ENCODE results near the gene RPS15. TPM values are rescaled to one million over a fixed set of nuclear protein-coding genes. Genes with fewer than 3 reads are reported as not detected.

The RPS15 gene
- total RNA-seq, 5 donors from 2014 or later (not counting 1 experiment from before 2014, with no cell fraction given) = 1,731 to 2,353 (median 2,282) TPM

DNA sequence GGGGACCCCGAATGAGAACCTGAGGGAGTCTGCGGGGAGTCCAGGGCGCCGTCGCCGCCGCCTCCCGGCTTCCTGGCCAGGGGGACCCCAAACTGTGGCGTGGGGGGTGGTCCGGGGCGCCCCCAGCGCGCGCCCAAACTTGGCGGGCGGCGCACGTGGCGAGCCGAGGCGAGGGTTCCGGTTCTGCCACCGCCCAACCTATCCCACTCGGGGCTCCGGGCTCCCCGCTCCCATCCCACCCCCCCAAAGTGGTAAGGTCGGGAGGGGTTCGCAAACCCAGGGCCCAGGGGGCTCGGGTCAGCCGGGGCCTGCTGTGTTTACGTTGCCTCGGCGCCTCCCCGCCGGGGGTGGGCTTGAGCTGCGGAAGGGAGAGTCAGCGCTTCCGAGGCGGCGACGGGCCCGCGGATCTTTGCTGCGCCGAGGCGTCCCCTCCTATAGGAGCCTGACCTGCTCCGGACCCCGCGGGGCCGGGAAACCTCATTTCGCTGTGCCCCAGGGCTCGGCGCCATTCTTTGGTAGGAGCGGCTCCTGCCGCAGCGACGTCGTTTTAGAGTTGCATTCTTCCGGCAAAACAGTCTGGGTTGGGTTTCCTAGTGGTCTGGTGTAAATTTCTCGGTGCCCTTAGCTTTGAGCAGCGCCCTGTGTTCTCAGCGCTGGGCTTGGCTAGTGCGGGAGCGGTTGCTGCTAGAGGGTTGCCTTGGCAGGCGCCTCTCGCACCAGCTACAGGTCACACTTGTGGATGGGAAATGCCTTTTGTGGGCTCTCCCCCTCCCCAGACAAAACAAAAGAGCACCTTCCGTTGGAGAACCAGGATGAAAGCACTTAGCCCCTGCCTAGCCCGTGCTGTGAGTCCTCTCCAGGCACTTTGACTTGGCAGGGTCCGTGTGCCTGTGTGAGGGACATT is 29.6 kb upstream of the RPS15 start:
- CTCF ChIA-PET = interaction anchor here in 1 of 2 donors (0.7 kb wide), 1 partner anchor 681 kb away, joined by 4 read pairs; no protein-coding TSS in a partner anchor
- DNase-seq = peak; percentile 28 to 74 (median 53)
- Histone ChIP-seq H3K4me3 (ENCODE audit: control insufficient read depth in 1 of 2, extremely low read depth in 1 of 2, low read length in 1 of 2) (peak overlapping the region; percentile 83 to 97), H3K36me3 (ENCODE audit: control insufficient read depth in 2 of 2, extremely low read depth in 1 of 2, insufficient read depth in 1 of 2, low read length in 1 of 2) (peaks cover 10 to 19% of the 10 kb centered on the region in 2 donors), H3K27ac (ENCODE audit: low read length) (peak overlapping the region; percentile 92), H3K9me3 (no peaks in the 10 kb centered on the region), H3K4me1 (ENCODE audit: control insufficient read depth in 1 of 2, extremely low read depth in 1 of 2, insufficient read depth in 2 of 2, low read length in 2 of 2) (peaks cover 19 to 60% of the 10 kb centered on the region in 2 experiments), H3K27me3 (replicated peaks in 1 of 2; ENCODE audit: control insufficient read depth in 2 of 2, extremely low read depth in 1 of 2, insufficient read depth in 2 of 2, low read length in 1 of 2) (peaks cover 0 to 4% of the 10 kb centered on the region in 2 experiments)
- Mint-ChIP-seq H3K4me3 (peak overlapping the region; percentile 91 to 95 (median 94)), H3K36me3 (peaks cover 8% of the 10 kb centered on the region), H3K9me3 (no peaks in the 10 kb centered on the region), H3K27ac (peak overlapping the region; percentile 93 to 96), H3K27me3 (no peaks in the 10 kb centered on the region), H3K4me1 (peaks cover 49 to 54% (median 54%) of the 10 kb centered on the region in 3 donors)
- ATAC-seq (replicated peaks in 1 of 4) = peak; percentile 10 to 22 (median 15)
- WGBS (ENCODE audit: insufficient coverage) = under 1% methylated on average over 44 of the region's 69 CpGs
- POLR2A ChIA-PET = no interaction called here

DNA sequence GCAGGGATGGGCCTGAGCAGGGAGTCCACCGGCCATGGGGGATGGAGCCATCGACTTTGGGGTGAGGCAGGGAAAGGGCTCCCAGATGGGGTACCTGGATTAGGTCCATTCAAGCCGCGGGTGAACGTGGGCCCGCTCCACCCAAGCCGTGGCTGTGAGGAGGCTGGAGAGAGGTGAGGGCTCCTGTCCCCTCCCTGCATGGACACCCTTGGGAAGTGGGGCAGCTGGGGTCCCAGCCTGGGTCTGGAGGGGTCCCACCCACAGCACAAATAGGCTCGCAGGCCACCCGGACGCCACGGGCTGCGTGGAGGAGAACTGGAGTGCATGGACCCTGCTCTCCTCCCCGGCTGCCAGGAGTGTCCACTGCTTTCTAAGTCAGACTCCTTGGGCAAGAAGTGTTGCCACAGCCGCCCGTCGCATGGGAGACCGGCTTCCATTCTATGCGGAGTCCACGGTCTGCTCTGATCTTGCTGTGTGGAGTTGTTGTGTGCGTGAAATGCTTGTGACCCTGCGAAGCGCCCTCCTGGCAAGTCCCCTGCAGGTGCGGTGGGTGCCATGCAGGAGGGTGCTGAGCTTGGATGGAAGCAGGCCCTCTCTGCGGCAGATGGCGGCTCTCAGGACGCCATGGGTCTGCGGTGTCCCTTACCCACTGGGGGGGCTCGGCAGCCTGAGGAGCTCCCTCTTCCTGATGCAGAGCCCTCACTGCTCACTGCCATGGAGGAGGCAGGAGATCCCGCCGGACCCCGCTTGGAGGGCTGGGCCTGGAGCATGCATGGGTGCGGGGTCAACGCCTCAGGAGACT is 28.8 kb upstream of the RPS15 start:
- Mint-ChIP-seq H3K9me3 (no peaks in the 10 kb centered on the region), H3K27me3 (no peaks in the 10 kb centered on the region), H3K4me1 (peaks cover 50 to 62% (median 62%) of the 10 kb centered on the region in 3 donors), H3K36me3 (peaks cover 8% of the 10 kb centered on the region), H3K4me3 (peak overlapping the region; percentile 91 to 95 (median 94)), H3K27ac (peak overlapping the region; percentile 93 to 96)
- POLR2A ChIA-PET = no interaction called here
- Histone ChIP-seq H3K4me3 (ENCODE audit: control insufficient read depth in 1 of 2, extremely low read depth in 1 of 2, low read length in 1 of 2) (peak overlapping the region; percentile 83 to 97), H3K4me1 (ENCODE audit: control insufficient read depth in 1 of 2, extremely low read depth in 1 of 2, insufficient read depth in 2 of 2, low read length in 2 of 2) (peaks cover 19 to 68% of the 10 kb centered on the region in 2 experiments), H3K27me3 (replicated peaks in 1 of 2; ENCODE audit: control insufficient read depth in 2 of 2, extremely low read depth in 1 of 2, insufficient read depth in 2 of 2, low read length in 1 of 2) (peaks cover 0 to 3% of the 10 kb centered on the region in 2 experiments), H3K27ac (ENCODE audit: low read length) (peak overlapping the region; percentile 92), H3K36me3 (ENCODE audit: control insufficient read depth in 2 of 2, extremely low read depth in 1 of 2, insufficient read depth in 1 of 2, low read length in 1 of 2) (peaks cover 12 to 22% of the 10 kb centered on the region in 2 donors), H3K9me3 (no peaks in the 10 kb centered on the region)
- DNase-seq (no peak), ATAC-seq (replicated peaks in 1 of 4) (no peak)
- CTCF ChIA-PET = no interaction called here
- 60% methylated on average over 28 of the region's 33 CpGs for WGBS (ENCODE audit: insufficient coverage)

DNA sequence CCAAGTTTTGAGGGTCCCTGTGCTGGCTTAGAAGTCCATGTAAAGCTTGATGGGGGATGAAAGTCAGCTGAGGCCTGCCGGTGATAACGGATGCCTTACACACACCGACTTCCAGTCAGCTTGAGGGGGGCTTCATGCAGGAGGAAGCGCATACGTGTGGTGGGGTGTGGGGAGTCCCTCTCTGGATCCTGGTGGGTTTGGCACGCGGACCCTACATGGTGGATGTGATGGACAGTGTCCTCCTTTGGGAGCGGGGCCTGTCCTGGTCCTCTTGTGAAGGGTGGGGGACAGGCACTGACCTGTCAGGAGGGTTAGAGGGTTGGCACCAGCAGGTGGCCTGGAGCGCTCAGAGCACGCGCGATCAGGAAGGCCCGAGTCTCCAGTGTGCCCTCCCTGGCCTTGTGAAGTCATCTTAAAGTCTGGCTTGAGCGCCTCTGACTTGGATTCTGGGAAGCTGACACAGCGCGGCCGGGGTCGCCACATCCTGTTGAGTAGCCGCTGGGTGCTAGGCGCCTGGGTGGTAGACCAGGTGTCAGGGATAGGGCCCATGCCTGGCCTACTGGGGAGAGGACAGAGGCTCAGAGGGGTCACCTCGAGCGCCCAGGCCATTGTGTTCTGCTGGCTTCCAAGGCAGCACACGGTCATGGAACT is 27.9 kb upstream of the RPS15 start:
- no peak for DNase-seq
- Mint-ChIP-seq H3K4me1 (peaks cover 56 to 68% (median 68%) of the 10 kb centered on the region in 3 donors), H3K27ac (peak overlapping the region; percentile 59 to 96), H3K4me3 (peak overlapping the region; percentile 91 to 95 (median 94)), H3K27me3 (no peaks in the 10 kb centered on the region), H3K9me3 (no peaks in the 10 kb centered on the region), H3K36me3 (peaks cover 8% of the 10 kb centered on the region)
- H3K27ac ChIP-seq (ENCODE audit: low read length) = peak overlapping the region; percentile 23
- WGBS (ENCODE audit: insufficient coverage) = 74% methylated on average over 15 of the region's 23 CpGs
- H3K27me3 ChIP-seq (replicated peaks in 1 of 2; ENCODE audit: control insufficient read depth in 2 of 2, extremely low read depth in 1 of 2, insufficient read depth in 2 of 2, low read length in 1 of 2) = no peaks in the 10 kb centered on the region
- POLR2A ChIA-PET = no interaction called here
- ATAC-seq (replicated peaks in 1 of 4) = no peak
- H3K36me3 ChIP-seq (ENCODE audit: control insufficient read depth in 2 of 2, extremely low read depth in 1 of 2, insufficient read depth in 1 of 2, low read length in 1 of 2) = peaks cover 12 to 22% of the 10 kb centered on the region in 2 donors
- no peaks in the 10 kb centered on the region for H3K9me3 ChIP-seq
- H3K4me3 ChIP-seq (ENCODE audit: control insufficient read depth in 1 of 2, extremely low read depth in 1 of 2, low read length in 1 of 2) = no peak overlapping the region
- CTCF ChIA-PET = no interaction called here
- peaks cover 19 to 76% of the 10 kb centered on the region in 2 experiments for H3K4me1 ChIP-seq (ENCODE audit: control insufficient read depth in 1 of 2, extremely low read depth in 1 of 2, insufficient read depth in 2 of 2, low read length in 2 of 2)

DNA sequence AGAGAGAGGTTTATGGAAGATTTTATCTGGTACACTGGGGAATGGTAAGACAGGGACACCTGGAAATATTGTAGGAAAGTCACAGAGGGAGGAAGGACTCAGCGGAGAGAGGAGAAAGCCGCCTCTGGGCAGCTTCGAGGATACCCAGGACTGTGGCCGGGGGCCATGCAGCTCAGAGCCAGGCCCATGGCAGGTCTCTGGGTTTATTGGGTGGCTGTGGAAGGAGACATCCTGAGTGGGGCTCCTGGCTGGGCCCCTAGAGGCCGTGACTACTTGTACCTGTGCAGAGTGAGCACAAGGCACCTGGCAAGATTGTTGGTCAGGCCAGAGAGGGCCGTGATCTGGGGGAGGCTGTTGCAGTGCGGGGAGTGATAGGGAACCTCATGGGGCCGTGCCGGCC is 27.4 kb upstream of the RPS15 start:
- no peaks in the 10 kb centered on the region for H3K27me3 ChIP-seq (replicated peaks in 1 of 2; ENCODE audit: control insufficient read depth in 2 of 2, extremely low read depth in 1 of 2, insufficient read depth in 2 of 2, low read length in 1 of 2)
- peaks cover 12 to 22% of the 10 kb centered on the region in 2 donors for H3K36me3 ChIP-seq (ENCODE audit: control insufficient read depth in 2 of 2, extremely low read depth in 1 of 2, insufficient read depth in 1 of 2, low read length in 1 of 2)
- no peak for DNase-seq
- no peak for ATAC-seq (replicated peaks in 1 of 4)
- no peaks in the 10 kb centered on the region for H3K27me3 Mint-ChIP-seq
- peak overlapping the region; percentile 91 to 95 (median 94) for H3K4me3 Mint-ChIP-seq
- ChIA-PET POLR2A (no interaction called here), CTCF (no interaction called here)
- peaks cover 8% of the 10 kb centered on the region for H3K36me3 Mint-ChIP-seq
- H3K9me3 Mint-ChIP-seq = no peaks in the 10 kb centered on the region
- H3K4me1 Mint-ChIP-seq = peaks cover 61 to 74% (median 73%) of the 10 kb centered on the region in 3 donors
- H3K4me1 ChIP-seq (ENCODE audit: control insufficient read depth in 1 of 2, extremely low read depth in 1 of 2, insufficient read depth in 2 of 2, low read length in 2 of 2) = peaks cover 19 to 82% of the 10 kb centered on the region in 2 experiments
- no peaks in the 10 kb centered on the region for H3K9me3 ChIP-seq
- H3K27ac ChIP-seq (ENCODE audit: low read length) = no peak overlapping the region
- peak overlapping the region; percentile 59 to 96 for H3K27ac Mint-ChIP-seq
- no peak overlapping the region for H3K4me3 ChIP-seq (ENCODE audit: control insufficient read depth in 1 of 2, extremely low read depth in 1 of 2, low read length in 1 of 2)
- 77% methylated on average over 9 of the region's 9 CpGs for WGBS (ENCODE audit: insufficient coverage)

DNA sequence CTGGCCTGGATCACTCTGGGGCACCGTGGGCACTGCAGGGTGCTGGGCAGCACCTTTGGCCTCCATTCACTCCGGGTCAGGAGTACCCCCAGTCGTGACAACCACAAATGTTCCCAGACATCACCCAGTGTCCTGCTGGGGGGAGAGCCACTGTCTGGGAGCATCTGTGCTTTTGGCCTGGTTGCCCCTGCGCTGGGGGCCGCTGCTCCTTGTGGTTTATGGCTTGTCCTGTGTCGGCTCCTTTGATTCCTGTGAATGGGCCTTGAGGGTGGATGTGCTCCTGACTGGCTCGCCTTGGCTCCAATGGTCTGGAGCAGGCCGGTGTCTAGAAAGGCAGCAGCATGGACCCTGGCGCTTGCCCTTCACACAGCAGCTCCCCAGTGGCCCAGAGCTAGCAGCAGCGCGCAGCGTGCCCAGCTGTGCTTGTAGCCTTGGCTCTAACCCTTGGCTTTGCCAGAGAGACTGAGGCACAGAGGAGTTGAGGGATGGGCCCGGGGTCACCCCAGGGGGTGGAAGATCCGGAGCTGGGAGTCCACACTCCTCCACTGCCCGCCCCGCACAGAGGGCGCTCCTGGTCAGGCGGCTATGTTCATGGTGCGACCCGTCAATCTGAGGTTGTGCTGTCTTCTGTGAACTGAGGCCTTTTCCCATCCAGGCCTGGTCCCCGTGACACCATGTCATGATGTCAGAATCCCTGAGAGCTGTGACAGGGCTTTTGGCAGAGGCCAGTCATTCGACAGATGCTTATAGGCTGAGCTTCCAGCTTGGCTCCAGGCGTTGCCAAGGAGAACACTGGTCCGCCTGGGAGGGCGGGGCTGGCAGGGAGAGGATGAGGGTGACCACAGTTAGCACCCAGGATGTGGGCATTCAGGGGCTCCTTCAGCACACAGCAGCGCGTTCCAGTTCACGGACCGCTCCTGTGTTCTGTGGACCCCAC is 26.7 kb upstream of the RPS15 start:
- H3K36me3 Mint-ChIP-seq = peaks cover 8% of the 10 kb centered on the region
- peak overlapping the region; percentile 39 to 95 (median 91) for H3K4me3 Mint-ChIP-seq
- H3K9me3 Mint-ChIP-seq = no peaks in the 10 kb centered on the region
- POLR2A ChIA-PET = no interaction called here
- Histone ChIP-seq H3K27me3 (replicated peaks in 1 of 2; ENCODE audit: control insufficient read depth in 2 of 2, extremely low read depth in 1 of 2, insufficient read depth in 2 of 2, low read length in 1 of 2) (no peaks in the 10 kb centered on the region), H3K27ac (ENCODE audit: low read length) (peak overlapping the region; percentile 52), H3K9me3 (no peaks in the 10 kb centered on the region), H3K4me1 (ENCODE audit: control insufficient read depth in 1 of 2, extremely low read depth in 1 of 2, insufficient read depth in 2 of 2, low read length in 2 of 2) (peaks cover 19 to 84% of the 10 kb centered on the region in 2 experiments), H3K4me3 (ENCODE audit: control insufficient read depth in 1 of 2, extremely low read depth in 1 of 2, low read length in 1 of 2) (peak overlapping the region; percentile 3 to 7), H3K36me3 (ENCODE audit: control insufficient read depth in 2 of 2, extremely low read depth in 1 of 2, insufficient read depth in 1 of 2, low read length in 1 of 2) (peaks cover 12 to 22% of the 10 kb centered on the region in 2 donors)
- no peaks in the 10 kb centered on the region for H3K27me3 Mint-ChIP-seq
- WGBS (ENCODE audit: insufficient coverage) = 68% methylated on average over 24 of the region's 29 CpGs
- CTCF ChIA-PET = interaction anchor here in 1 of 2 donors (0.5 kb wide), 1 partner anchor 161 kb away, joined by 4 read pairs; no protein-coding TSS in a partner anchor
- H3K4me1 Mint-ChIP-seq = peaks cover 66 to 78% (median 78%) of the 10 kb centered on the region in 3 donors
- ATAC-seq (replicated peaks in 1 of 4) = no peak
- peak in 26 of 35 experiments; percentile 16 to 57 (median 36) for DNase-seq
- H3K27ac Mint-ChIP-seq = peak overlapping the region; percentile 66 to 96
